ENCODE measurements around the gene MAMLD1.
A peak's percentile ranks its signal among the peaks of the same experiment; 100 is the strongest.

Gene MAMLD1

GRCh38 chrX:150324035-150324728 lies 38.9 kb upstream of the MAMLD1 start:
- H3K4me3 ChIP-seq (ENCODE audit: low read depth, low read length) = no peak overlapping the region
- in situ Hi-C loops (cut with HindIII; ENCODE audit: low sequenced_read_pairs) = no loop called here
- no peak for TF ChIP-seq CTCF (IDR thresholded peaks at IDR 0.05; ENCODE audit: low read depth, low read length)
- DNase-seq (ENCODE audit: low read depth, low spot score) = peak; percentile 89

GRCh38 chrX:150324919-150325318 lies 38.2 kb upstream of the MAMLD1 start:
- DNase-seq (ENCODE audit: low read depth, low spot score) = peak; percentile 31
- H3K4me3 ChIP-seq (ENCODE audit: low read depth, low read length) = no peak overlapping the region
- in situ Hi-C loops (cut with HindIII; ENCODE audit: low sequenced_read_pairs) = no loop called here
- TF ChIP-seq CTCF (IDR thresholded peaks at IDR 0.05; ENCODE audit: low read depth, low read length) = peak; percentile 18

GRCh38 chrX:150326541-150327247 lies 36.4 kb upstream of the MAMLD1 start:
- TF ChIP-seq CTCF (IDR thresholded peaks at IDR 0.05; ENCODE audit: low read depth, low read length) = no peak
- no peak overlapping the region for H3K4me3 ChIP-seq (ENCODE audit: low read depth, low read length)
- in situ Hi-C loops (cut with HindIII; ENCODE audit: low sequenced_read_pairs) = no loop called here
- DNase-seq (ENCODE audit: low read depth, low spot score) = no peak

- DNase-seq (ENCODE audit: low read depth, low spot score) = no peak
- H3K4me3 ChIP-seq (ENCODE audit: low read depth, low read length) = no peak overlapping the region
- no peak for TF ChIP-seq CTCF (IDR thresholded peaks at IDR 0.05; ENCODE audit: low read depth, low read length)
- in situ Hi-C loops (cut with HindIII; ENCODE audit: low sequenced_read_pairs) = no loop called here
Observed at GRCh38 chrX:150329282-150329681, 33.8 kb upstream of the MAMLD1 start.

GRCh38 chrX:150329868-150330267 lies 33.2 kb upstream of the MAMLD1 start:
- no peak for TF ChIP-seq CTCF (IDR thresholded peaks at IDR 0.05; ENCODE audit: low read depth, low read length)
- in situ Hi-C loops (cut with HindIII; ENCODE audit: low sequenced_read_pairs) = no loop called here
- DNase-seq (ENCODE audit: low read depth, low spot score) = no peak
- no peak overlapping the region for H3K4me3 ChIP-seq (ENCODE audit: low read depth, low read length)

- DNase-seq (ENCODE audit: low read depth, low spot score) = no peak
- no peak overlapping the region for H3K4me3 ChIP-seq (ENCODE audit: low read depth, low read length)
- TF ChIP-seq CTCF (IDR thresholded peaks at IDR 0.05; ENCODE audit: low read depth, low read length) = no peak
- in situ Hi-C loops (cut with HindIII; ENCODE audit: low sequenced_read_pairs) = no loop called here
Observed at GRCh38 chrX:150332023-150332422, 31.1 kb upstream of the MAMLD1 start.
